NCI-H2227 (cell line): ENCODE measurements around the gene ZC3H18.

Experiments used
- DNase-seq: peaks from one replicate; lab custom pipeline; 2025; ENCODE audit not compliant: unreplicated experiment; lab: John Stamatoyannopoulos, UW

Gene ZC3H18

GRCh38 chr16:88671806-88672205 lies 101.6 kb downstream of the ZC3H18 start:
- DNase-seq, result no peak

- no peak for DNase-seq
Observed at GRCh38 chr16:88672776-88673175, 102.6 kb downstream of the ZC3H18 start.

- DNase-seq, result no peak
Observed at GRCh38 chr16:88673716-88674379, 103.6 kb downstream of the ZC3H18 start.

GRCh38 chr16:88676502-88677242 lies 106.5 kb downstream of the ZC3H18 start:
- DNase-seq, result no peak

GRCh38 chr16:88677721-88678120 lies 107.5 kb downstream of the ZC3H18 start:
- DNase-seq, result no peak

GRCh38 chr16:88678224-88678979 lies 108.2 kb downstream of the ZC3H18 start:
- no peak for DNase-seq

- no peak for DNase-seq
Observed at GRCh38 chr16:88680554-88681083, 110.4 kb downstream of the ZC3H18 start.

- no peak for DNase-seq
Observed at GRCh38 chr16:88681084-88681680, 111.0 kb downstream of the ZC3H18 start.
